Transverse colon (tissue), 4 donors: ENCODE measurements around the gene ZBTB8OS.

Experiments
- POLR2AphosphoS5 ChIP-seq, 3 donors: sonication (generic); formaldehyde crosslinking; IDR thresholded peaks; one replicate each; pipeline ENCODE4 v1.6.1; 2016; ENCODE audit warnings: antibody characterized with exemption in 3 of 3
- TF ChIP-seq, protein P1 (sequence below), 5 experiments: fragments of 200-600 bp in 3 of 5; fragments of 450-650 bp in 2 of 5; sonication (generic) in 3 of 5; IDR thresholded peaks; 1 replicate in 2 of 5; 2 replicates in 3 of 5; pipeline ENCODE4 v1.5.1; 2016 to 2017; ENCODE audit warnings: antibody characterized with exemption in 5 of 5, inconsistent platforms in 3 of 5, mild to moderate bottlenecking in 2 of 5, moderate library complexity in 1 of 5

- TF ChIP-seq POLR2AphosphoS5 (IDR thresholded peaks at IDR 0.05): no peak
- TF ChIP-seq, protein P1, sequence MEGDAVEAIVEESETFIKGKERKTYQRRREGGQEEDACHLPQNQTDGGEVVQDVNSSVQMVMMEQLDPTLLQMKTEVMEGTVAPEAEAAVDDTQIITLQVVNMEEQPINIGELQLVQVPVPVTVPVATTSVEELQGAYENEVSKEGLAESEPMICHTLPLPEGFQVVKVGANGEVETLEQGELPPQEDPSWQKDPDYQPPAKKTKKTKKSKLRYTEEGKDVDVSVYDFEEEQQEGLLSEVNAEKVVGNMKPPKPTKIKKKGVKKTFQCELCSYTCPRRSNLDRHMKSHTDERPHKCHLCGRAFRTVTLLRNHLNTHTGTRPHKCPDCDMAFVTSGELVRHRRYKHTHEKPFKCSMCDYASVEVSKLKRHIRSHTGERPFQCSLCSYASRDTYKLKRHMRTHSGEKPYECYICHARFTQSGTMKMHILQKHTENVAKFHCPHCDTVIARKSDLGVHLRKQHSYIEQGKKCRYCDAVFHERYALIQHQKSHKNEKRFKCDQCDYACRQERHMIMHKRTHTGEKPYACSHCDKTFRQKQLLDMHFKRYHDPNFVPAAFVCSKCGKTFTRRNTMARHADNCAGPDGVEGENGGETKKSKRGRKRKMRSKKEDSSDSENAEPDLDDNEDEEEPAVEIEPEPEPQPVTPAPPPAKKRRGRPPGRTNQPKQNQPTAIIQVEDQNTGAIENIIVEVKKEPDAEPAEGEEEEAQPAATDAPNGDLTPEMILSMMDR (IDR thresholded peaks at IDR 0.05): no peak
Measured at GRCh38 chr1:32652244-32652962, 2.1 kb upstream of the ZBTB8OS start.
